Naive thymus-derived CD4-positive, alpha-beta T cell (primary cell): ENCODE data around the gene SAP30BP. TPM values are rescaled to one million over a fixed set of nuclear protein-coding genes. Genes with fewer than 3 reads are reported as not detected.

ENCODE experiments used
- ATAC-seq: fragments of 150-1000 bp; cut with Tn5 transposase; 2 replicates; pipeline ENCODE4 v1.10.0; 2021; ENCODE audit warnings: mild to moderate bottlenecking, moderate library complexity
- CTCF ChIA-PET: fragments of 350-600 bp; sonication (Branson Sonifier 250); formaldehyde crosslinking; loops from one replicate; lab custom pipeline; 2021; ENCODE audit warnings: antibody characterized with exemption; lab: Charles Lee
- POLR2A ChIA-PET: fragments of 350-600 bp; sonication (Branson Sonifier 250); formaldehyde crosslinking; loops from one replicate; lab custom pipeline; 2021; ENCODE audit warnings: antibody characterized with exemption, inconsistent platforms; lab: Charles Lee
- DNase-seq, 9 donors: peaks; one replicate each; pipeline versions ENCODE4 v3.0.0 to v3.0.0-alpha.2; 2020 to 2022; ENCODE audit warnings: mixed read lengths in 1 of 9
- H3K27ac ChIP-seq: one replicate; pipeline ENCODE4 v1.7.0; 2013; ENCODE audit warnings: mild to moderate bottlenecking, low read depth, low read length, moderate library complexity
- H3K27me3 ChIP-seq, 2 donors: one replicate each; pipeline ENCODE4 v1.7.0; 2013; ENCODE audit warnings: low read length in 2 of 2, mild to moderate bottlenecking in 2 of 2, moderate library complexity in 2 of 2; ENCODE audit not compliant: control insufficient read depth in 2 of 2, insufficient read depth in 2 of 2
- H3K36me3 ChIP-seq, 3 experiments: 1 replicate in 2 of 3; 2 replicates in 1 of 3; pipeline ENCODE4 v1.7.0; 2013; ENCODE audit warnings: low read length in 3 of 3, mild to moderate bottlenecking in 3 of 3, moderate library complexity in 1 of 3; ENCODE audit not compliant: insufficient read depth in 3 of 3, control insufficient read depth in 2 of 3
- H3K4me1 ChIP-seq, 2 donors: one replicate each; pipeline ENCODE4 v1.7.0; 2013; ENCODE audit warnings: low read length in 2 of 2, mild to moderate bottlenecking in 2 of 2, moderate library complexity in 1 of 2; ENCODE audit not compliant: control insufficient read depth in 2 of 2, insufficient read depth in 2 of 2
- H3K4me3 ChIP-seq: 2 replicates; pipeline ENCODE4 v1.7.0; 2013; ENCODE audit warnings: mild to moderate bottlenecking, low read length
- H3K9me3 ChIP-seq, 3 experiments: 1 replicate in 2 of 3; 2 replicates in 1 of 3; pipeline ENCODE4 v1.7.0; 2013; ENCODE audit warnings: low read length in 3 of 3; ENCODE audit not compliant: control insufficient read depth in 2 of 3
- H3K27ac Mint-ChIP-seq, 9 donors: one replicate each; pipeline ENCODE4 v1.8.0; 2020 to 2022; ENCODE audit warnings: mixed read lengths in 9 of 9, mild to moderate bottlenecking in 8 of 9, moderate library complexity in 5 of 9, inconsistent platforms in 2 of 9
- H3K27me3 Mint-ChIP-seq, 5 donors: one replicate each; pipeline ENCODE4 v1.8.0; 2021 to 2022; ENCODE audit warnings: mixed read lengths in 5 of 5, mild to moderate bottlenecking in 1 of 5
- H3K36me3 Mint-ChIP-seq, 5 donors: one replicate each; pipeline ENCODE4 v1.8.0; 2020 to 2022; ENCODE audit warnings: mixed read lengths in 5 of 5, mild to moderate bottlenecking in 3 of 5, inconsistent platforms in 1 of 5
- H3K4me1 Mint-ChIP-seq, 7 donors: one replicate each; pipeline ENCODE4 v1.8.0; 2020 to 2022; ENCODE audit warnings: mixed read lengths in 7 of 7, mild to moderate bottlenecking in 3 of 7, inconsistent platforms in 1 of 7
- H3K4me3 Mint-ChIP-seq, 10 donors: one replicate each; pipeline ENCODE4 v1.8.0; 2020 to 2022; ENCODE audit warnings: mild to moderate bottlenecking in 10 of 10, mixed read lengths in 10 of 10, moderate library complexity in 6 of 10, inconsistent platforms in 2 of 10
- H3K9me3 Mint-ChIP-seq, 11 donors: one replicate each; pipeline ENCODE4 v1.8.0; 2020 to 2022; ENCODE audit warnings: mixed read lengths in 11 of 11, mild to moderate bottlenecking in 4 of 11, inconsistent platforms in 1 of 11, moderate library complexity in 1 of 11
- intact Hi-C, 2 donors: fragments of 100-400 bp; cut with micrococcal nuclease; formaldehyde crosslinking; loops; one replicate each; pipeline ENCODE4 v1.15.1; 2023
- polyA plus RNA-seq, 2 donors: library from polyadenylated mRNA; unstranded; fragments of 300-500 nt; fragmentation: Illumina TruSeq; gene quantifications; one replicate each; pipeline ENCODE4 v1.2.3, GENCODE V29; 2021
- total RNA-seq, 6 experiments: library from RNA in 5 of 6; stranded (reverse) in 5 of 6; gene quantifications; 1 replicate in 5 of 6; 2 replicates in 1 of 6; pipeline ENCODE4 v1.2.3 and lab custom pipeline; 2021 to 2026

The SAP30BP gene
- total and polyA plus RNA-seq, 7 experiments from 2014 or later = 69.5 to 198 (median 114) TPM

DNA sequence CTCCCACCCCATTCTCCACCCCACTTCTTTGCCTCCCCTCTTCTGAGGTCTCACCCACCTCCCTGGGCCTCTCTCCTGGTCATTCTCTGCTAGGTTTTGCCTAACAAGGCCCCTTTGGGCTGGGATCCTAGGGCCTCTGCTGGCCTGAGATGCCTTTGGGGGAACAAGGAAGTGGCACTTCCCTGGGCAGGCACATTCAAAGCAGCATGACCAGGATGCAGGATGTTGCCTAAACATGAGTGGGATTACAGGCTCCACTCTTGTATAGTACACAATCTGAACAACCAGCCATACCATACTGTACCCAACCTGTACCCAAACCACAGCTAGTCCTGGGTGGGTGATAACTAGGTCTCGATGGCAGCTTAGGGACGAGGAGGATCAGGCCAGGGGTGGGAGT lies 88.9 kb downstream of the SAP30BP start:
- Histone ChIP-seq H3K4me1 (peaks cover 5 to 12% of the 10 kb centered on the region in 2 donors), H3K27ac (no peak overlapping the region), H3K27me3 (no peaks in the 10 kb centered on the region), H3K36me3 (peaks cover 0 to 16% (median 3%) of the 10 kb centered on the region in 3 experiments), H3K9me3 (no peaks in the 10 kb centered on the region), H3K4me3 (no peak overlapping the region)
- intact Hi-C loops = no loop called here
- no peaks in the 10 kb centered on the region for H3K9me3 Mint-ChIP-seq
- ChIA-PET POLR2A (interaction anchor here (1.6 kb wide), 1 partner anchor 9 kb away, joined by 5 read pairs; the partner anchor contains the start of gene GALK1), CTCF (interaction anchor here (0.6 kb wide), 2 partner anchors 94 to 190 kb away, joined by 3 read pairs; no protein-coding TSS in a partner anchor)
- no peak for ATAC-seq
- peak overlapping the region in 1 of 10 donors; percentile 19 for H3K4me3 Mint-ChIP-seq
- no peak overlapping the region for H3K27ac Mint-ChIP-seq
- no peak for DNase-seq
- peaks cover 5 to 13% (median 10%) of the 10 kb centered on the region in 7 donors for H3K4me1 Mint-ChIP-seq
- H3K36me3 Mint-ChIP-seq = no peaks in the 10 kb centered on the region
- H3K27me3 Mint-ChIP-seq = no peaks in the 10 kb centered on the region

DNA sequence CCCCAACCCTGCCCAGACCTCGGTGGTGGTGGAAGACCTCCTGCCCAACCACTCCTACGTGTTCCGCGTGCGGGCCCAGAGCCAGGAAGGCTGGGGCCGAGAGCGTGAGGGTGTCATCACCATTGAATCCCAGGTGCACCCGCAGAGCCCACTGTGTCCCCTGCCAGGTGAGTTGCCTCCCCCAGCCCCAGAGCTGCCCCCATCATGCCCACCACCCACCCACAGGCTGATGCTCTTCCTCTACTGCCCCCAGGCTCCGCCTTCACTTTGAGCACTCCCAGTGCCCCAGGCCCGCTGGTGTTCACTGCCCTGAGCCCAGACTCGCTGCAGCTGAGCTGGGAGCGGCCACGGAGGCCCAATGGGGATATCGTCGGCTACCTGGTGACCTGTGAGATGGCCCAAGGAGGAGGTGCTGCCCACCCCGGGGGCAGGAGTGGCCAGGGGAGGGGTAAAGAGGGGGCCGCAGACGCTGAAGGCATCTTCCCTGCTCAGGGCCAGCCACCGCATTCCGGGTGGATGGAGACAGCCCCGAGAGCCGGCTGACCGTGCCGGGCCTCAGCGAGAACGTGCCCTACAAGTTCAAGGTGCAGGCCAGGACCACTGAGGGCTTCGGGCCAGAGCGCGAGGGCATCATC lies 89.4 kb downstream of the SAP30BP start:
- H3K27ac Mint-ChIP-seq = no peak overlapping the region
- no peaks in the 10 kb centered on the region for H3K27me3 Mint-ChIP-seq
- CTCF ChIA-PET = no interaction called here
- H3K4me3 ChIP-seq = no peak overlapping the region
- peaks cover 0 to 16% (median 3%) of the 10 kb centered on the region in 3 experiments for H3K36me3 ChIP-seq
- peaks cover 5 to 12% of the 10 kb centered on the region in 2 donors for H3K4me1 ChIP-seq
- DNase-seq (no peak), ATAC-seq (no peak)
- POLR2A ChIA-PET = interaction anchor here (13.2 kb wide), 1 partner anchor 20 kb away, joined by 244 read pairs; a partner anchor contains a TSS
- no peak overlapping the region for H3K4me3 Mint-ChIP-seq
- H3K27me3 ChIP-seq = no peaks in the 10 kb centered on the region
- H3K4me1 Mint-ChIP-seq = peaks cover 5 to 13% (median 10%) of the 10 kb centered on the region in 7 donors
- H3K9me3 Mint-ChIP-seq = no peaks in the 10 kb centered on the region
- no peaks in the 10 kb centered on the region for H3K36me3 Mint-ChIP-seq
- no peaks in the 10 kb centered on the region for H3K9me3 ChIP-seq
- intact Hi-C loops = no loop called here
- H3K27ac ChIP-seq = no peak overlapping the region

DNA sequence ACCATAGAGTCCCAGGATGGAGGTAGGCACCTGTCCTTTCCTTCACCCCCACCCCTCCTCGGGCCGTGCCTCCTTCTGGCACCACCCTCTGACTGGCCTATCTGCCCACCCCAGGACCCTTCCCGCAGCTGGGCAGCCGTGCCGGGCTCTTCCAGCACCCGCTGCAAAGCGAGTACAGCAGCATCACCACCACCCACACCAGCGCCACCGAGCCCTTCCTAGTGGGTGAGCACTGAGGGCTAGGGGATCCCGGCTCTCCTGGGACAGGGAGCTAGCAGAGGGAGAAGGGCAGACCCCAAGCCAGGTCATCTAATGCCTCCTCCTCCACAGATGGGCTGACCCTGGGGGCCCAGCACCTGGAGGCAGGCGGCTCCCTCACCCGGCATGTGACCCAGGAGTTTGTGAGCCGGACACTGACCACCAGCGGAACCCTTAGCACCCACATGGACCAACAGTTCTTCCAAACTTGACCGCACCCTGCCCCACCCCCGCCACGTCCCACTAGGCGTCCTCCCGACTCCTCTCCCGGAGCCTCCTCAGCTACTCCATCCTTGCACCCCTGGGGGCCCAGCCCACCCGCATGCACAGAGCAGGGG lies 90.0 kb downstream of the SAP30BP start:
- peaks cover 6 to 13% (median 10%) of the 10 kb centered on the region in 7 donors for H3K4me1 Mint-ChIP-seq
- intact Hi-C loops = no loop called here
- no peak for ATAC-seq

More for the DNA sequence above, 90.0 kb downstream of the SAP30BP start:
- no peak overlapping the region for H3K27ac Mint-ChIP-seq
- Histone ChIP-seq H3K9me3 (no peaks in the 10 kb centered on the region), H3K27me3 (no peaks in the 10 kb centered on the region), H3K4me1 (peaks cover 5 to 12% of the 10 kb centered on the region in 2 donors), H3K4me3 (no peak overlapping the region), H3K27ac (no peak overlapping the region), H3K36me3 (peaks cover 0 to 16% (median 3%) of the 10 kb centered on the region in 3 experiments)
- no peak for DNase-seq
- no peaks in the 10 kb centered on the region for H3K36me3 Mint-ChIP-seq
- H3K27me3 Mint-ChIP-seq = no peaks in the 10 kb centered on the region
- ChIA-PET POLR2A (interaction anchor here (13.2 kb wide), 1 partner anchor 19 kb away, joined by 244 read pairs; a partner anchor contains a TSS), CTCF (no interaction called here)
- no peaks in the 10 kb centered on the region for H3K9me3 Mint-ChIP-seq
- H3K4me3 Mint-ChIP-seq = no peak overlapping the region

Other genes starting within 250 kb of the SAP30BP start
- gene TMEM94, start 210.7 kb upstream of the SAP30BP start, total RNA-seq = 10 to 100 TPM; 74.1 to 97.2 (median 81.9) TPM
- gene TMEM94, start 210.7 kb upstream of the SAP30BP start, polyA plus RNA-seq = 10 to 100 TPM; 11.7 to 27.2 TPM
- 1 to 10 TPM in 2 of 5 experiments, under 1 TPM in 3; 0.22 to 1.2 (median 0.92) TPM for gene CASKIN2, start 151.8 kb upstream of the SAP30BP start, total RNA-seq
- gene CASKIN2, start 151.8 kb upstream of the SAP30BP start, polyA plus RNA-seq = under 1 TPM in 1 of 2 donors, not detected in 1; 0.28 TPM
- gene TSEN54, start 150.8 kb upstream of the SAP30BP start, total RNA-seq = 10 to 100 TPM; 36.2 to 62.9 (median 56.0) TPM
- 10 to 100 TPM; 64.6 to 85.0 TPM for gene TSEN54, start 150.8 kb upstream of the SAP30BP start, polyA plus RNA-seq
- 10 to 100 TPM; 22.4 to 55.7 (median 33.7) TPM for gene LLGL2, start 141.6 kb upstream of the SAP30BP start, total RNA-seq
- 10 to 100 TPM in 1 of 2 donors, 1 to 10 TPM in 1; 9.2 to 12.8 TPM for gene LLGL2, start 141.6 kb upstream of the SAP30BP start, polyA plus RNA-seq
- 100 to 1,000 TPM in 4 of 5 experiments, 10 to 100 TPM in 1; 72.2 to 461 (median 304) TPM for gene MYO15B, start 79.5 kb upstream of the SAP30BP start, total RNA-seq
- 1 to 10 TPM; 1.2 to 2.3 TPM for gene MYO15B, start 79.5 kb upstream of the SAP30BP start, polyA plus RNA-seq
- 1 to 10 TPM in 2 of 5 experiments, under 1 TPM in 3; 0.43 to 2.4 (median 0.84) TPM for gene SMIM5, start 33.9 kb upstream of the SAP30BP start, total RNA-seq
- under 1 TPM; 0.06 to 0.22 TPM for gene SMIM5, start 33.9 kb upstream of the SAP30BP start, polyA plus RNA-seq
- gene RECQL5, start 184 bp upstream of the SAP30BP start, total RNA-seq = 10 to 100 TPM; 38.7 to 76.5 (median 49.2) TPM
- 10 to 100 TPM; 12.4 to 25.9 TPM for gene RECQL5, start 184 bp upstream of the SAP30BP start, polyA plus RNA-seq
- 1 to 10 TPM in 3 of 5 experiments, under 1 TPM in 2; 0.49 to 1.8 (median 1.2) TPM for gene ITGB4, start 54.1 kb downstream of the SAP30BP start, total RNA-seq
- gene ITGB4, start 54.1 kb downstream of the SAP30BP start, polyA plus RNA-seq = under 1 TPM; 0.09 to 0.35 TPM
- 10 to 100 TPM in 4 of 5 experiments, 1 to 10 TPM in 1; 9.9 to 42.9 (median 22.1) TPM for gene GALK1, start 97.9 kb downstream of the SAP30BP start, total RNA-seq
- 10 to 100 TPM; 12.8 to 18.9 TPM for gene GALK1, start 97.9 kb downstream of the SAP30BP start, polyA plus RNA-seq
- gene UNK, start 117.5 kb downstream of the SAP30BP start, total RNA-seq = 10 to 100 TPM; 32.0 to 49.8 (median 41.0) TPM
- 10 to 100 TPM; 21.5 to 22.1 TPM for gene UNK, start 117.5 kb downstream of the SAP30BP start, polyA plus RNA-seq
- 100 to 1,000 TPM; 145 to 201 (median 152) TPM for gene UNC13D, start 177.1 kb downstream of the SAP30BP start, total RNA-seq
- gene UNC13D, start 177.1 kb downstream of the SAP30BP start, polyA plus RNA-seq = 10 to 100 TPM; 44.5 to 83.3 TPM
- 100 to 1,000 TPM in 3 of 5 experiments, 10 to 100 TPM in 2; 87.7 to 159 (median 112) TPM for gene WBP2, start 188.0 kb downstream of the SAP30BP start, total RNA-seq
- gene WBP2, start 188.0 kb downstream of the SAP30BP start, polyA plus RNA-seq = 10 to 100 TPM; 84.8 to 99.4 TPM
- 10 to 100 TPM in 1 of 5 experiments, 1 to 10 TPM in 4; 2.5 to 25.6 (median 8.7) TPM for gene TRIM47, start 211.2 kb downstream of the SAP30BP start, total RNA-seq
- gene TRIM47, start 211.2 kb downstream of the SAP30BP start, polyA plus RNA-seq = 1 to 10 TPM; 6.3 to 7.7 TPM
- gene TRIM65, start 229.6 kb downstream of the SAP30BP start, total RNA-seq = 10 to 100 TPM; 20.9 to 37.7 (median 29.6) TPM
- 10 to 100 TPM; 14.9 to 29.6 TPM for gene TRIM65, start 229.6 kb downstream of the SAP30BP start, polyA plus RNA-seq
- gene MRPL38, start 237.5 kb downstream of the SAP30BP start, total RNA-seq = 100 to 1,000 TPM in 4 of 5 experiments, 10 to 100 TPM in 1; 81.0 to 154 (median 128) TPM
- gene MRPL38, start 237.5 kb downstream of the SAP30BP start, polyA plus RNA-seq = 10 to 100 TPM; 64.6 to 72.2 TPM